Small intestine (tissue), 7 donors: ENCODE results near the gene INAFM1. TPM values are rescaled to one million over a fixed set of nuclear protein-coding genes. Genes with fewer than 3 reads are reported as not detected.
"Not testable (repeated sequence)": the region's sequence is repeated elsewhere in the genome, so short reads cannot be mapped to it uniquely, and the experiment has no call there.

ENCODE experiments used
- DNase-seq, 2 donors: peaks; one replicate each; pipeline versions ENCODE4 v3.0.0 to v3.0.0-alpha.2; 2013
- FAIRE-seq: peaks from 2 replicates; lab custom pipeline; 2012; peaks lifted over from hg19 to GRCh38; lab: Jason Lieb, UNC
- H3K27ac ChIP-seq, 3 donors: one replicate each; pipeline ENCODE4 v1.5.1; 2013; ENCODE audit warnings: low read length in 2 of 3, mild to moderate bottlenecking in 2 of 3, control low read depth in 1 of 3, inconsistent platforms in 1 of 3, low read depth in 1 of 3, moderate library complexity in 1 of 3
- H3K27me3 ChIP-seq, 3 donors: one replicate each; pipeline ENCODE4 v1.6.1; 2013; ENCODE audit warnings: low read length in 3 of 3, inconsistent platforms in 1 of 3; ENCODE audit not compliant: control insufficient read depth in 3 of 3, insufficient read depth in 3 of 3
- H3K36me3 ChIP-seq, 3 donors: one replicate each; pipeline ENCODE4 v1.6.1; 2013; ENCODE audit warnings: low read length in 3 of 3, inconsistent platforms in 1 of 3, low read depth in 1 of 3, mild to moderate bottlenecking in 1 of 3, moderate library complexity in 1 of 3; ENCODE audit not compliant: control insufficient read depth in 3 of 3, insufficient read depth in 2 of 3
- H3K4me1 ChIP-seq, 3 donors: one replicate each; pipeline ENCODE4 v1.6.1; 2013; ENCODE audit warnings: low read length in 2 of 3, inconsistent platforms in 1 of 3, low read depth in 1 of 3, mild to moderate bottlenecking in 1 of 3, moderate library complexity in 1 of 3; ENCODE audit not compliant: control insufficient read depth in 3 of 3, insufficient read depth in 2 of 3
- H3K4me3 ChIP-seq, 3 donors: one replicate each; pipeline ENCODE4 v1.5.1; 2013; ENCODE audit warnings: low read length in 3 of 3, control low read depth in 1 of 3, inconsistent platforms in 1 of 3, low read depth in 1 of 3, mild to moderate bottlenecking in 1 of 3, moderate library complexity in 1 of 3
- H3K9me3 ChIP-seq, 2 donors: one replicate each; pipeline ENCODE4 v1.6.1; 2013; ENCODE audit warnings: low read depth in 1 of 2, low read length in 1 of 2; ENCODE audit not compliant: control insufficient read depth in 2 of 2, insufficient read depth in 1 of 2
- WGBS, 3 donors: extraction: QIAGEN DNeasy Blood & Tissue Kit; methylation state at CpG; one replicate each; pipeline ENCODE4 v1.1.7; 2013; 5-methylcytosine and 5-hydroxymethylcytosine counted together
- polyA plus RNA-seq, 4 donors: library from polyadenylated mRNA; stranded (reverse) in 3 of 4; unstranded in 1 of 4; fragments of 200-250 nt in 3 of 4; fragments of 120-200 nt in 1 of 4; gene quantifications; one replicate each; pipeline versions ENCODE4 v1.2.1 to v1.2.3, GENCODE V29; 2013
- donor health status: healthy with polysubstance abuse.
- donor health status: control.
- donor health status: control.
- donor health status: Bipolar disorder and iron deficiency.
- donor health status: healthy.

INAFM1 gene
- polyA plus RNA-seq, 4 donors: 5.8 to 7.3 (median 6.3) TPM

DNA sequence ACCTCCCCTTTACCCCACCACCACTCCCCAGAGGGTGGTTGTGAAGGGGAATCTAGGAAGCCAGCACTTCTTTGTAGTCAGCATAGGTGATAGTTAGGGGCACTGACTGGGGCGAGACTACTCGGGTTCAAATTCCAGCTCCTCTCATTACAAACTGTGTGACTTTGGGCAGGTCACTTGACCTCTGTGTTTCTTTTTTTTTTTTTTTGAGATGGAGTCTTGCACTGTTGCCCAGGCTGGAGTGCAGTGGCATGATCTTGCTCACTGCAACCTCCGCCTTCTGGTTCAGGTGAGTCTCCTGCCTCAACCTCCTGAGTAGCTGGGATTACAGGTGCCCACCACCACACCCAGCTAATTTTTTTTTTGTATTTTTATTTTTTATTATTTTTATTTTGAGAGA lies 1.8 kb downstream of the INAFM1 start:
- H3K4me3 ChIP-seq, H3K27me3 ChIP-seq, DNase-seq, FAIRE-seq, H3K9me3 ChIP-seq: not testable (repeated sequence)
- Histone ChIP-seq H3K36me3 (peaks cover 0 to 22% (median under 1%) of the 10 kb centered on the region in 3 donors), H3K27ac (peak overlapping the region in 1 of 3 donors; percentile 55), H3K4me1 (peaks cover 0 to 22% (median 2%) of the 10 kb centered on the region in 3 donors)
- 79 to 87% (median 80%) methylated on average over 3 of the region's 3 CpGs for WGBS, 3 donors

DNA sequence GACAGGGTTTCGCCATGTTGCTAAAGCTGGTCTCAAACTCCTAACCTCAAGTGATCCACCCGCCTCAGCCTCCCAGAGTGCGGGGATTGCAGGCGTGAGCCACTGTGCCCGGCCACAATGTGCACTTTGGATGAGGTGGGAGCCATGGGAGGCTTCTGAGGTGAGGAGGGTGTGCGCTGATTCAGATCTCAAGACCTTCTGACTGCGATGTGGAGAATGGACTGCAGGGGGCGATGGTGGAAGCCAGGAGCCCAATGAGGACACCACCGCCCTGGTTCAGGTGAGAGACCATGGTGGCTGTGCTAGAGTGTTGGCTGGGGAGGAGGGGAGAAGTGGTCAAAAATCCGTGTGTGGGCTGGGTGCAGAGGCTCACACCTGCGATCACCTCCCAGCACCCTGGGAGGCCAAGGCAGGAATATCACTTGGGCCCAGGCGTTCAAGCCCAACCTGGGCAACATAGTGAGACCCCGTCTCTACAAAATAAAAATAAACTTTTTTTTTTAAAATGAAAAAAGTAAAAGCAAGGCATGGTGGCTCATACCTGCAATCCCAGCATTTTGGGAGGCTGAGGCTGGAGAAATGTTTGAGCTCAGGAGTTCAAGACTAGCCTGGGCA lies 5.6 kb downstream of the INAFM1 start:
- DNase-seq (peak in 1 of 2 donors; percentile 36), FAIRE-seq (no peak)
- no peaks in the 10 kb centered on the region for H3K27me3 ChIP-seq
- H3K4me3 ChIP-seq: no peak overlapping the region
- H3K4me1 ChIP-seq: peaks cover 0 to 12% (median 0%) of the 10 kb centered on the region in 3 donors
- H3K9me3 ChIP-seq: no peaks in the 10 kb centered on the region
- 88 to 93% (median 89%) methylated on average over 13 of the region's 13 CpGs for WGBS, 3 donors
- H3K36me3 ChIP-seq: peaks cover 0 to 12% (median 0%) of the 10 kb centered on the region in 3 donors
- H3K27ac ChIP-seq: no peak overlapping the region

DNA sequence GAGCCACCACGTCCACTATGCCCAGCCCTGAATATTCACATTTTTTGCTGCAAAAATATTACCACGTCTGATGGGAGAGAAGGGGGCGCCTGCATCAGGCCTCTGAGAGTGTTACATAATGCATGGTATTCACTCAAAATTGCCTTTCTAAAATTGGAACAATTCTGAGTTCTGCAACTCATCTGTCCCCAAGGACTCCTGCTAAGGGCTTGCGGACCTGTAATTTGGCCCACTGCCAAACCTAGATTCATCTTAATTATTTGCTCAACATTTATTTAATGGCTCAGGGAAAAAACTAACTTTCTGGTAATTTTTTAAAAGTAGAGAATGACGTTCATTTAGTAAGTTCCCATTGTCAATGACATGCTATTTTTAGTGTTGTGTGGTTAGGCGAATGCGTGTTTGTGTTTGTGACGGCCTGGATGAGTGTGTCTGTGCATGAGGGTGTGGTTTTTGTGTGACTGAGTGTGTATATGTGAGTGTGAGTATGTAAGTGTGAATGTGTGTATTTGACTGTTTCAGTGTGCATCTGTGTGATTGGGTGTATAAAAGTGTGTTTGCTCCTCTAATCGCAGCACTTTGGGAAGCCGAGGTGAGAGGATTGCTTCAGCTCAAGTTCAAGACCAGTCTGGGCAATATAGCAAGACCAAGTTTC lies 8.8 kb downstream of the INAFM1 start:
- Histone ChIP-seq H3K27ac (no peak overlapping the region), H3K4me1 (no peaks in the 10 kb centered on the region), H3K9me3 (no peaks in the 10 kb centered on the region), H3K27me3 (no peaks in the 10 kb centered on the region), H3K4me3 (no peak overlapping the region), H3K36me3 (no peaks in the 10 kb centered on the region)
- DNase-seq: no peak
- FAIRE-seq: no peak
- WGBS, 3 donors: 74 to 82% (median 81%) methylated on average over 10 of the region's 10 CpGs

DNA sequence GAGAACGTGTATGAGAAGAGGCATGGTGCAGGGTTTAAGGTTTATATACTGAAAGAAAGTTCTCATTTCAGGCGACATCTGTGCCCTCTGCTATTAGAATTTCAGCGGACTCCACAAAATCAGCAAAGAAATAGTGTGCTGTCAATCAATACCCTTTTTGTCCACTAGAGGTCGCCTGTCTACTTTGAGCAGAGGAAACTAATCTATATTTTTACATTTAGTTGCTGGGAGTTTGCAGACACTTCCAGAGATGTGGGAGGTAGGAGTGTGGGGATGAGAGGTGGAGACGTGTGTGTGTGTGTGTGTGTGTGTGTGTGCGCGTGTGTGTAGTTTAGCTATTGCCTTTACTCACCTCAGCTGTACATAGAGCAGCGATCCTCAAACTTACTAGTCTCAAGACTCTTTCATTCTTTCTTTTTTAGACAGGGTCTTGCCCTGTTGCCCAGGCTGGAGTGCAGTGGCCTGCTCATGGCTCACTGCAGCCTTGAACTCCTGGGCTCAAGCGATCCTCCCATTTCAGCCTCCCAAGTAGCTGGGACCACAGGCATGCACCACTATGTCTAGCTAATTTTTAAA lies 9.7 kb downstream of the INAFM1 start:
- H3K4me1 ChIP-seq: peaks cover 0 to 4% (median 0%) of the 10 kb centered on the region in 3 donors
- no peaks in the 10 kb centered on the region for H3K36me3 ChIP-seq
- DNase-seq: peak; percentile 60 to 80
- FAIRE-seq: no peak
- no peak overlapping the region for H3K27ac ChIP-seq
- no peak overlapping the region for H3K4me3 ChIP-seq
- H3K9me3 ChIP-seq: peaks cover 0 to 3% of the 10 kb centered on the region in 2 donors
- 32 to 43% (median 43%) methylated on average over 9 of the region's 9 CpGs for WGBS, 3 donors
- H3K27me3 ChIP-seq: no peaks in the 10 kb centered on the region

DNA sequence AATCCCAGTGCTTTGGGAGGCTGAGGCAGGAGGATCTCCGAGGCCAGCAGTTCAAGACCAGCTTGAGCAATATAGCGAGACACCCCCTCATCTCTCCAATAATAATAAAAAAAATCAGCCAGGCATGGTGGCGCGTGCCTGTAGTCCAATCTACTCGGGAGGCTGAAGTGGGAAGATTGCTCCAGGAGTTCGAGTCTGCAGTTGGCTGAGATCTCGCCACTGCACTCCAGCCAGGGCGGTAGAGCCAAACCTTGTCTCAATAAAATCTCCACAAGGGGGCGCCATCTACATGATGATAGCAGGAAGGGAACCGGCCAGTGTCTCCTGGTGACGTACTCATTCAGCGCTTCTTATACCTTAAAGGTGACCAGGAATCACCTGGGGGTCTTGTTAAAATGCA lies 21.4 kb downstream of the INAFM1 start:
- no peak overlapping the region for H3K27ac ChIP-seq
- FAIRE-seq (no peak), DNase-seq (peak; percentile 83 to 86)
- H3K27me3 ChIP-seq: no peaks in the 10 kb centered on the region
- WGBS, 3 donors: 23 to 29% (median 28%) methylated on average over 12 of the region's 12 CpGs
- no peaks in the 10 kb centered on the region for H3K9me3 ChIP-seq
- H3K36me3 ChIP-seq: peaks cover 0 to 3% (median 0%) of the 10 kb centered on the region in 3 donors
- no peaks in the 10 kb centered on the region for H3K4me1 ChIP-seq
- no peak overlapping the region for H3K4me3 ChIP-seq

DNA sequence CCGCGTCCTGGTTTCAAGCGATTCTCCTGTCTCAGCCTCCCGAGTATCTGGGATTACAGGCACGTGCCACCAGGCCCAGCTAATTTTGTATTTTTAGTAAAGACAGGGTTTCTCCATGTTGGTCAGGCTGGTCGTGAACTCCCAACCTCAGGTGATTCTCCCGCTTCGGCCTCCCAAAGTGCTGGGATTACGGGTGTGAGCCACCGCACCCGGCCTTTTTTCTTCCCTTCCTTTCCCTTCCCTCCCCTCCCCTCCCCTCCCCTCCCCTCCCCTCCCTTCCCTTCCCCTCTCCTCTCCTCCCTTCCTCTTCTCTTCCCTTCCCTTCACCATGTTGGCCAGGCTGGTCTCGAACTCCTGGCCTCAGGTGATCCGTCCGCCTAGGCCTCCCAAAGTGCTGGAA lies 26.2 kb downstream of the INAFM1 start:
- H3K36me3 ChIP-seq, H3K4me3 ChIP-seq, FAIRE-seq, DNase-seq, H3K27ac ChIP-seq, H3K27me3 ChIP-seq, H3K9me3 ChIP-seq, H3K4me1 ChIP-seq: not testable (repeated sequence)
- WGBS, 3 donors: 91 to 94% (median 91%) methylated on average over 12 to 14 of the region's 14 CpGs

DNA sequence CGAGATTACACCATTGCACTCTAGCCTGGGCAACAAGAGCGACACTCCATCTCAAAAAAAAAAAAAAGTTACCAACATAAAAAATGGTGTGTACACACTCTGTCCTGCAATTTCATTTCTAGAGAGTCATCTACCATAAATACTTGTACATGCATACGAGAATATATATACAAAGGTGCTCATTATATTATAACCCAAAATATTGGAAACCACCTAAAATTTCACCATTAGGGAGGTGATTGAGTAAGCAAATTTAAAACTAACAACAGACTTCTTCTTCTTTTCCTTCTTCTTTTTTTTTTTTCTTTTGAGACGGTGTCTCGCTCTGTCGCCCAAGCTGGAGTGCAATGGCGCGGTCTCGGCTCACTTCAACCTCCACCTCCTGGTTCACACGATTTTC lies 27.6 kb downstream of the INAFM1 start:
- Histone ChIP-seq H3K27me3 (no peaks in the 10 kb centered on the region), H3K27ac (no peak overlapping the region), H3K9me3 (no peaks in the 10 kb centered on the region), H3K4me1 (no peaks in the 10 kb centered on the region), H3K4me3 (no peak overlapping the region), H3K36me3 (no peaks in the 10 kb centered on the region)
- whole genome bisulfite sequencing, 3 donors: 89 to 90% (median 90%) methylated on average over 10 of the region's 10 CpGs
- DNase-seq (no peak), FAIRE-seq (no peak)

DNA sequence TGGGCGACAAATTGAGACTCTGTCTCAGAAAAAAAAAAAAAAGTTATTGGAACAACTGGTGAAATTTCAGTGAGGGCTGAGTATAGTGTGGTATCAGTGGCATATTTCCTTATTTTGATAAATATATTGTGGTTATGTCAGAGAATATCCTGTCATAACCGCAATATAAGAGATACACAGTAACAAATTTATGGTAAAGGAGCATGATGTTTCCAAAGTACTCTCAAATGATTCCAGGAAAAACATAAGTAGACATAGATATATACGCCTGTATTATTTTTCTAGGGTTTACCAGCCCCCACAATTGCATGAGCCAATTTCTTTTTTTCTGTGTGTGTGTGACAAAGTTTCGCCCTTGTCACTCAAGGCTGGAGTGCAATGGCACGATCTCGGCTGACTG lies 29.3 kb downstream of the INAFM1 start:
- FAIRE-seq (no peak), DNase-seq (no peak)
- Histone ChIP-seq H3K4me1 (no peaks in the 10 kb centered on the region), H3K36me3 (no peaks in the 10 kb centered on the region), H3K27ac (no peak overlapping the region), H3K9me3 (no peaks in the 10 kb centered on the region), H3K27me3 (no peaks in the 10 kb centered on the region), H3K4me3 (no peak overlapping the region)
- WGBS, 3 donors: 77 to 82% (median 80%) methylated on average over 6 of the region's 6 CpGs
